Liver (tissue), 3 donors: ENCODE measurements around the gene TMCC2.

Source experiments
- EGR1 ChIP-seq, 2 donors: IDR thresholded peaks; 2 replicates each; pipeline ENCODE4 v1.6.1; 2016 to 2018; ENCODE audit warnings: antibody characterized with exemption in 2 of 2, low read depth in 2 of 2
- FOXA1 ChIP-seq: IDR thresholded peaks from 2 replicates; pipeline ENCODE4 v1.6.1; 2016; ENCODE audit warnings: antibody characterized with exemption
- GABPA ChIP-seq, 2 donors: IDR thresholded peaks in 1 of 2; conservative IDR thresholded peaks in 1 of 2; 2 replicates each; pipeline ENCODE4 v1.6.1; 2016; ENCODE audit warnings: antibody characterized with exemption in 2 of 2, mild to moderate bottlenecking in 1 of 2, moderate library complexity in 1 of 2
- RAD21 ChIP-seq, 2 donors: IDR thresholded peaks; 2 replicates each; pipeline ENCODE4 v1.6.1; 2016; ENCODE audit warnings: antibody characterized with exemption in 2 of 2, mild to moderate bottlenecking in 2 of 2
- RXRA ChIP-seq, 2 donors: IDR thresholded peaks; 2 replicates each; pipeline ENCODE4 v1.6.1; 2017 to 2018; ENCODE audit warnings: antibody characterized with exemption in 2 of 2, mild to moderate bottlenecking in 1 of 2
- SP1 ChIP-seq: IDR thresholded peaks from 2 replicates; pipeline ENCODE4 v1.6.1; 2018; ENCODE audit warnings: antibody characterized with exemption, mild to moderate bottlenecking
- TAF1 ChIP-seq: conservative IDR thresholded peaks from 2 replicates; pipeline ENCODE4 v1.6.1; 2016; ENCODE audit warnings: antibody characterized with exemption, mild to moderate bottlenecking
- YY1 ChIP-seq: IDR thresholded peaks from 2 replicates; pipeline ENCODE4 v1.6.1; 2016; ENCODE audit warnings: antibody characterized with exemption, mild to moderate bottlenecking
- TF ChIP-seq, protein P1 (sequence below): fragments of 150-350 bp; IDR thresholded peaks from 2 replicates; pipeline ENCODE4 v1.5.1; 2017; ENCODE audit warnings: improper control_type of control experiment, low read depth, low read length; ENCODE audit not compliant: missing input control
- TF ChIP-seq, protein P2 (sequence below): IDR thresholded peaks from 2 replicates; pipeline ENCODE4 v1.6.1; 2016; ENCODE audit warnings: antibody characterized with exemption, mild to moderate bottlenecking
- TF ChIP-seq, protein P3 (sequence below): IDR thresholded peaks from 2 replicates; pipeline ENCODE4 v1.6.1; 2016; ENCODE audit warnings: antibody characterized with exemption
- TF ChIP-seq, protein P4 (sequence below): IDR thresholded peaks from 2 replicates; pipeline ENCODE4 v1.6.1; 2016; ENCODE audit warnings: antibody characterized with exemption
- donor health status: healthy.
- donor health status: healthy.

DNA sequence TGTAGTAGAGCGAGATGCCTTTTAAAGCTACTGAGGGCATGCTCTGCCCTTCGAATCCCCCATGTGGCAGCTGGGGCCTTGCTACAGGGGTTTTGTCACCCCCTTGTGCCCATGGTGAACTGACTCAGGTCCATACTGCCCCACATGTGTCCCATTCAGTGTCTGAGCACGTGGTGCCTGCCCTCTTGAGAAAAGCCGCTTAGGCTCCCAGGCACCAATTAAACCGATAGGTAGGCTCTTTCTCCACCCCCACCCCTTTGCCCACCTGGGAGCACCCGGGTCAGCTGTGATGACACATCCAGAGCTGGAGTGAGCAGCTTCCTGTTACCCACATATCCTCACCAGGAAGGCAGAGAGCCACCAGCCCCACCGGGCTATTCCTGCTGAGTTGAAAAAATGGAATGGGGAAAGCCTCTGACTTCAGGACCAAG is 30.5 kb downstream of the TMCC2 start:
- TF ChIP-seq, protein P1, sequence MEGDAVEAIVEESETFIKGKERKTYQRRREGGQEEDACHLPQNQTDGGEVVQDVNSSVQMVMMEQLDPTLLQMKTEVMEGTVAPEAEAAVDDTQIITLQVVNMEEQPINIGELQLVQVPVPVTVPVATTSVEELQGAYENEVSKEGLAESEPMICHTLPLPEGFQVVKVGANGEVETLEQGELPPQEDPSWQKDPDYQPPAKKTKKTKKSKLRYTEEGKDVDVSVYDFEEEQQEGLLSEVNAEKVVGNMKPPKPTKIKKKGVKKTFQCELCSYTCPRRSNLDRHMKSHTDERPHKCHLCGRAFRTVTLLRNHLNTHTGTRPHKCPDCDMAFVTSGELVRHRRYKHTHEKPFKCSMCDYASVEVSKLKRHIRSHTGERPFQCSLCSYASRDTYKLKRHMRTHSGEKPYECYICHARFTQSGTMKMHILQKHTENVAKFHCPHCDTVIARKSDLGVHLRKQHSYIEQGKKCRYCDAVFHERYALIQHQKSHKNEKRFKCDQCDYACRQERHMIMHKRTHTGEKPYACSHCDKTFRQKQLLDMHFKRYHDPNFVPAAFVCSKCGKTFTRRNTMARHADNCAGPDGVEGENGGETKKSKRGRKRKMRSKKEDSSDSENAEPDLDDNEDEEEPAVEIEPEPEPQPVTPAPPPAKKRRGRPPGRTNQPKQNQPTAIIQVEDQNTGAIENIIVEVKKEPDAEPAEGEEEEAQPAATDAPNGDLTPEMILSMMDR = no peak
- TF ChIP-seq, protein P2, sequence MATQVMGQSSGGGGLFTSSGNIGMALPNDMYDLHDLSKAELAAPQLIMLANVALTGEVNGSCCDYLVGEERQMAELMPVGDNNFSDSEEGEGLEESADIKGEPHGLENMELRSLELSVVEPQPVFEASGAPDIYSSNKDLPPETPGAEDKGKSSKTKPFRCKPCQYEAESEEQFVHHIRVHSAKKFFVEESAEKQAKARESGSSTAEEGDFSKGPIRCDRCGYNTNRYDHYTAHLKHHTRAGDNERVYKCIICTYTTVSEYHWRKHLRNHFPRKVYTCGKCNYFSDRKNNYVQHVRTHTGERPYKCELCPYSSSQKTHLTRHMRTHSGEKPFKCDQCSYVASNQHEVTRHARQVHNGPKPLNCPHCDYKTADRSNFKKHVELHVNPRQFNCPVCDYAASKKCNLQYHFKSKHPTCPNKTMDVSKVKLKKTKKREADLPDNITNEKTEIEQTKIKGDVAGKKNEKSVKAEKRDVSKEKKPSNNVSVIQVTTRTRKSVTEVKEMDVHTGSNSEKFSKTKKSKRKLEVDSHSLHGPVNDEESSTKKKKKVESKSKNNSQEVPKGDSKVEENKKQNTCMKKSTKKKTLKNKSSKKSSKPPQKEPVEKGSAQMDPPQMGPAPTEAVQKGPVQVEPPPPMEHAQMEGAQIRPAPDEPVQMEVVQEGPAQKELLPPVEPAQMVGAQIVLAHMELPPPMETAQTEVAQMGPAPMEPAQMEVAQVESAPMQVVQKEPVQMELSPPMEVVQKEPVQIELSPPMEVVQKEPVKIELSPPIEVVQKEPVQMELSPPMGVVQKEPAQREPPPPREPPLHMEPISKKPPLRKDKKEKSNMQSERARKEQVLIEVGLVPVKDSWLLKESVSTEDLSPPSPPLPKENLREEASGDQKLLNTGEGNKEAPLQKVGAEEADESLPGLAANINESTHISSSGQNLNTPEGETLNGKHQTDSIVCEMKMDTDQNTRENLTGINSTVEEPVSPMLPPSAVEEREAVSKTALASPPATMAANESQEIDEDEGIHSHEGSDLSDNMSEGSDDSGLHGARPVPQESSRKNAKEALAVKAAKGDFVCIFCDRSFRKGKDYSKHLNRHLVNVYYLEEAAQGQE = no peak
- no peak for TF ChIP-seq RAD21 (IDR thresholded peaks at IDR 0.05)
- TF ChIP-seq, protein P3, sequence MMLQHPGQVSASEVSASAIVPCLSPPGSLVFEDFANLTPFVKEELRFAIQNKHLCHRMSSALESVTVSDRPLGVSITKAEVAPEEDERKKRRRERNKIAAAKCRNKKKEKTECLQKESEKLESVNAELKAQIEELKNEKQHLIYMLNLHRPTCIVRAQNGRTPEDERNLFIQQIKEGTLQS = no peak
- TF ChIP-seq, protein P4, sequence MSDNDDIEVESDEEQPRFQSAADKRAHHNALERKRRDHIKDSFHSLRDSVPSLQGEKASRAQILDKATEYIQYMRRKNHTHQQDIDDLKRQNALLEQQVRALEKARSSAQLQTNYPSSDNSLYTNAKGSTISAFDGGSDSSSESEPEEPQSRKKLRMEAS = no peak
- no peak for TF ChIP-seq GABPA (IDR thresholded peaks at IDR 0.05 in 1 of 2, conservative IDR thresholded peaks at IDR 0.05 in 1 of 2)
- no peak for TF ChIP-seq YY1
- TF ChIP-seq RXRA (IDR thresholded peaks at IDR 0.05) = no peak
- TF ChIP-seq EGR1 (IDR thresholded peaks at IDR 0.05; ENCODE audit: low read depth in 2 of 2) = no peak
- no peak for TF ChIP-seq SP1
- TF ChIP-seq FOXA1 = no peak
- no peak for TF ChIP-seq TAF1
